ENCODE measurements around the gene MOB3B.

MOB3B gene

GRCh38 chr9:27280860-27281259 lies 248.8 kb downstream of the MOB3B start:
- no peaks in the 10 kb centered on the region for H3K27me3 ChIP-seq (ENCODE audit: control insufficient read depth in 2 of 2, insufficient read depth in 2 of 2, low read length in 2 of 2)
- H3K4me3 ChIP-seq (ENCODE audit: low read length in 2 of 2): no peak overlapping the region
- H3K27ac ChIP-seq (ENCODE audit: low read depth in 2 of 2, low read length in 2 of 2): no peak overlapping the region
- no peaks in the 10 kb centered on the region for H3K9me3 ChIP-seq (ENCODE audit: control insufficient read depth in 2 of 2, low read length in 2 of 2)
- no peaks in the 10 kb centered on the region for H3K4me1 ChIP-seq (ENCODE audit: control insufficient read depth in 2 of 2, insufficient read depth in 2 of 2, low read length in 2 of 2)
- H3K9ac ChIP-seq (ENCODE audit: low read depth in 1 of 2, low read length in 2 of 2): no peak overlapping the region
- H3K36me3 ChIP-seq (ENCODE audit: control insufficient read depth in 2 of 2, insufficient read depth in 2 of 2, low read length in 2 of 2): no peaks in the 10 kb centered on the region

- no peak overlapping the region for H3K4me3 ChIP-seq (ENCODE audit: low read length in 2 of 2)
- H3K9me3 ChIP-seq (ENCODE audit: control insufficient read depth in 2 of 2, low read length in 2 of 2): no peaks in the 10 kb centered on the region
- H3K36me3 ChIP-seq (ENCODE audit: control insufficient read depth in 2 of 2, insufficient read depth in 2 of 2, low read length in 2 of 2): no peaks in the 10 kb centered on the region
- no peak overlapping the region for H3K27ac ChIP-seq (ENCODE audit: low read depth in 2 of 2, low read length in 2 of 2)
- no peak overlapping the region for H3K9ac ChIP-seq (ENCODE audit: low read depth in 1 of 2, low read length in 2 of 2)
- H3K4me1 ChIP-seq (ENCODE audit: control insufficient read depth in 2 of 2, insufficient read depth in 2 of 2, low read length in 2 of 2): no peaks in the 10 kb centered on the region
- H3K27me3 ChIP-seq (ENCODE audit: control insufficient read depth in 2 of 2, insufficient read depth in 2 of 2, low read length in 2 of 2): no peaks in the 10 kb centered on the region
Observed at GRCh38 chr9:27280249-27280648, 249.4 kb downstream of the MOB3B start.

GRCh38 chr9:27279611-27280010 lies 250.0 kb downstream of the MOB3B start:
- Histone ChIP-seq H3K27me3 (ENCODE audit: control insufficient read depth in 2 of 2, insufficient read depth in 2 of 2, low read length in 2 of 2) (no peaks in the 10 kb centered on the region), H3K4me3 (ENCODE audit: low read length in 2 of 2) (no peak overlapping the region), H3K9me3 (ENCODE audit: control insufficient read depth in 2 of 2, low read length in 2 of 2) (no peaks in the 10 kb centered on the region), H3K27ac (ENCODE audit: low read depth in 2 of 2, low read length in 2 of 2) (no peak overlapping the region), H3K9ac (ENCODE audit: low read depth in 1 of 2, low read length in 2 of 2) (no peak overlapping the region), H3K4me1 (ENCODE audit: control insufficient read depth in 2 of 2, insufficient read depth in 2 of 2, low read length in 2 of 2) (no peaks in the 10 kb centered on the region), H3K36me3 (ENCODE audit: control insufficient read depth in 2 of 2, insufficient read depth in 2 of 2, low read length in 2 of 2) (no peaks in the 10 kb centered on the region)

GRCh38 chr9:27278374-27278773 lies 251.2 kb downstream of the MOB3B start:
- Histone ChIP-seq H3K36me3 (ENCODE audit: control insufficient read depth in 2 of 2, insufficient read depth in 2 of 2, low read length in 2 of 2) (no peaks in the 10 kb centered on the region), H3K4me3 (ENCODE audit: low read length in 2 of 2) (no peak overlapping the region), H3K9ac (ENCODE audit: low read depth in 1 of 2, low read length in 2 of 2) (no peak overlapping the region), H3K9me3 (ENCODE audit: control insufficient read depth in 2 of 2, low read length in 2 of 2) (no peaks in the 10 kb centered on the region), H3K27ac (ENCODE audit: low read depth in 2 of 2, low read length in 2 of 2) (no peak overlapping the region), H3K4me1 (ENCODE audit: control insufficient read depth in 2 of 2, insufficient read depth in 2 of 2, low read length in 2 of 2) (no peaks in the 10 kb centered on the region), H3K27me3 (ENCODE audit: control insufficient read depth in 2 of 2, insufficient read depth in 2 of 2, low read length in 2 of 2) (no peaks in the 10 kb centered on the region)

- Histone ChIP-seq H3K27ac (ENCODE audit: low read depth in 2 of 2, low read length in 2 of 2) (no peak overlapping the region), H3K9me3 (ENCODE audit: control insufficient read depth in 2 of 2, low read length in 2 of 2) (no peaks in the 10 kb centered on the region), H3K4me3 (ENCODE audit: low read length in 2 of 2) (peak overlapping the region in 1 of 2 donors; percentile 55), H3K27me3 (ENCODE audit: control insufficient read depth in 2 of 2, insufficient read depth in 2 of 2, low read length in 2 of 2) (no peaks in the 10 kb centered on the region), H3K36me3 (ENCODE audit: control insufficient read depth in 2 of 2, insufficient read depth in 2 of 2, low read length in 2 of 2) (no peaks in the 10 kb centered on the region), H3K9ac (ENCODE audit: low read depth in 1 of 2, low read length in 2 of 2) (no peak overlapping the region), H3K4me1 (ENCODE audit: control insufficient read depth in 2 of 2, insufficient read depth in 2 of 2, low read length in 2 of 2) (no peaks in the 10 kb centered on the region)
Observed at GRCh38 chr9:27276193-27277030, 253.2 kb downstream of the MOB3B start.

Data from mucosa of rectum (tissue), 2 donors.